Small intestine (tissue), 7 donors: ENCODE measurements around the gene HTT. TPM values are rescaled to one million over a fixed set of nuclear protein-coding genes. Genes with fewer than 3 reads are reported as not detected.
A peak's percentile ranks its signal among the peaks of the same experiment; 100 is the strongest.

Source experiments
- DNase-seq, 2 donors: peaks; one replicate each; pipeline versions ENCODE4 v3.0.0 to v3.0.0-alpha.2; 2013
- FAIRE-seq: peaks from 2 replicates; lab custom pipeline; 2012; peaks lifted over from hg19 to GRCh38; lab: Jason Lieb, UNC
- H3K27ac ChIP-seq, 3 donors: one replicate each; pipeline ENCODE4 v1.5.1; 2013; ENCODE audit warnings: low read length in 2 of 3, mild to moderate bottlenecking in 2 of 3, control low read depth in 1 of 3, inconsistent platforms in 1 of 3, low read depth in 1 of 3, moderate library complexity in 1 of 3
- H3K27me3 ChIP-seq, 3 donors: one replicate each; pipeline ENCODE4 v1.6.1; 2013; ENCODE audit warnings: low read length in 3 of 3, inconsistent platforms in 1 of 3; ENCODE audit not compliant: control insufficient read depth in 3 of 3, insufficient read depth in 3 of 3
- H3K36me3 ChIP-seq, 3 donors: one replicate each; pipeline ENCODE4 v1.6.1; 2013; ENCODE audit warnings: low read length in 3 of 3, inconsistent platforms in 1 of 3, low read depth in 1 of 3, mild to moderate bottlenecking in 1 of 3, moderate library complexity in 1 of 3; ENCODE audit not compliant: control insufficient read depth in 3 of 3, insufficient read depth in 2 of 3
- H3K4me1 ChIP-seq, 3 donors: one replicate each; pipeline ENCODE4 v1.6.1; 2013; ENCODE audit warnings: low read length in 2 of 3, inconsistent platforms in 1 of 3, low read depth in 1 of 3, mild to moderate bottlenecking in 1 of 3, moderate library complexity in 1 of 3; ENCODE audit not compliant: control insufficient read depth in 3 of 3, insufficient read depth in 2 of 3
- H3K4me3 ChIP-seq, 3 donors: one replicate each; pipeline ENCODE4 v1.5.1; 2013; ENCODE audit warnings: low read length in 3 of 3, control low read depth in 1 of 3, inconsistent platforms in 1 of 3, low read depth in 1 of 3, mild to moderate bottlenecking in 1 of 3, moderate library complexity in 1 of 3
- H3K9me3 ChIP-seq, 2 donors: one replicate each; pipeline ENCODE4 v1.6.1; 2013; ENCODE audit warnings: low read depth in 1 of 2, low read length in 1 of 2; ENCODE audit not compliant: control insufficient read depth in 2 of 2, insufficient read depth in 1 of 2
- WGBS, 3 donors: extraction: QIAGEN DNeasy Blood & Tissue Kit; methylation state at CpG; one replicate each; pipeline ENCODE4 v1.1.7; 2013; 5-methylcytosine and 5-hydroxymethylcytosine counted together
- polyA plus RNA-seq, 4 donors: library from polyadenylated mRNA; stranded (reverse) in 3 of 4; unstranded in 1 of 4; fragments of 200-250 nt in 3 of 4; fragments of 120-200 nt in 1 of 4; gene quantifications; one replicate each; pipeline versions ENCODE4 v1.2.1 to v1.2.3, GENCODE V29; 2013
- donor health status: healthy with polysubstance abuse.
- donor health status: control.
- donor health status: control.
- donor health status: Bipolar disorder and iron deficiency.
- donor health status: healthy.

HTT gene
- polyA plus RNA-seq, 4 donors, result 10.3 to 28.8 (median 14.8) TPM

DNA sequence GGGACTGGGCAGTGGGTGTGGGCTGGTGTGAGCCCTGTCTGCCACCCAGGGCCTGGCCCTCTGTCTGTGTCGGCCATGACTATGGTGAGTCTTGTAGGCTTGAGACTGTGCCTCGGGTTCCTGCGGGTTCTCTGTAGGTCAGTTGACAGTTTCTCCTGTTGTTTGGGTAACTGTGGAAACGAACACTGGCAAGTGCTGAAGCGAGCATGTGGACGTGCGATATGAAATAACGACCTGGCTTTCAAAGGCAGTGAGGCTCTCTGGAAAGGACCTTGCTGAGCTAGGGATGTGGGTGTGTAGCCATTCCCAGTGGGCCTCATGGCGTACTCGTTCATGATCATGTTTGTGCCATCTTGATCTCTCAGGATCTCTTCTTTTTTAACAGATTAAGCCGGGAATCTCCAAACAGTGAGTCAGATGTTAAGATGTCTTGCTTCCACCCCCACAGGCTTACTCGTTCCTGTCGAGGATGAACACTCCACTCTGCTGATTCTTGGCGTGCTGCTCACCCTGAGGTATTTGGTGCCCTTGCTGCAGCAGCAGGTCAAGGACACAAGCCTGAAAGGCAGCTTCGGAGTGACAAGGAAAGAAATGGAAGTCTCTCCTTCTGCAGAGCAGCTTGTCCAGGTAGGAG lies 41.3 kb downstream of the HTT start:
- 88 to 96% (median 94%) methylated on average over 15 of the region's 15 CpGs for WGBS, 3 donors
- no peaks in the 10 kb centered on the region for H3K9me3 ChIP-seq
- FAIRE-seq, result no peak
- no peaks in the 10 kb centered on the region for H3K4me1 ChIP-seq
- peaks cover 7 to 54% (median 28%) of the 10 kb centered on the region in 3 donors for H3K36me3 ChIP-seq
- no peaks in the 10 kb centered on the region for H3K27me3 ChIP-seq
- peak overlapping the region in 1 of 3 donors; percentile 8 for H3K27ac ChIP-seq
- no peak overlapping the region for H3K4me3 ChIP-seq
- no peak for DNase-seq

- no peak overlapping the region for H3K27ac ChIP-seq
- FAIRE-seq (no peak), DNase-seq (no peak)
- peaks cover 4 to 54% (median 33%) of the 10 kb centered on the region in 3 donors for H3K36me3 ChIP-seq
- H3K4me3 ChIP-seq, result no peak overlapping the region
- no peaks in the 10 kb centered on the region for H3K4me1 ChIP-seq
- WGBS, 3 donors, result 67 to 96% (median 87%) methylated on average over 2 of the region's 2 CpGs
- H3K9me3 ChIP-seq, result no peaks in the 10 kb centered on the region
- no peaks in the 10 kb centered on the region for H3K27me3 ChIP-seq
Observed at GRCh38 chr4:3116955-3117354, 42.5 kb downstream of the HTT start.

DNA sequence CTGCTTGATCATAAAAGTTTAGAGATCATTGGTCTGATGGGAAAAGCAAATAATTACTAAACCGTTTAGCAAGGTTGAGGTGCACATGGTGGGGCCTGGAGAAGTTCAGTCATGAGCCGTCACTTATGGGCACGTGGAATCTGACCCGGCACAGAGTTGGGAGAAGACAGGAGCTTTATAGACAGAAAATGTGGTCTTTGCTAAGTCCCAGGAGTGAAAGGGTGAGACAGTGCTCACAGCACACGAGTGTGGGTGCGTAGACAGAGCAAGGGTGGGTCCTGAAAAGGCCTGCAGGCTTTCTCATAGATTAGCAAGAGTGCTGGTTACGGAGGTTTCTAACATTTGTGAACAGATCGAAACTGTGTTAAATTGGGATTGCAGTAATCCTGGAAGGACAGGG lies 43.8 kb downstream of the HTT start:
- Histone ChIP-seq H3K9me3 (no peaks in the 10 kb centered on the region), H3K27me3 (no peaks in the 10 kb centered on the region), H3K27ac (no peak overlapping the region), H3K4me3 (no peak overlapping the region), H3K4me1 (no peaks in the 10 kb centered on the region), H3K36me3 (peaks cover 2 to 50% (median 32%) of the 10 kb centered on the region in 3 donors)
- FAIRE-seq (no peak), DNase-seq (no peak)
- WGBS, 3 donors, result 91 to 93% (median 92%) methylated on average over 8 of the region's 8 CpGs

DNA sequence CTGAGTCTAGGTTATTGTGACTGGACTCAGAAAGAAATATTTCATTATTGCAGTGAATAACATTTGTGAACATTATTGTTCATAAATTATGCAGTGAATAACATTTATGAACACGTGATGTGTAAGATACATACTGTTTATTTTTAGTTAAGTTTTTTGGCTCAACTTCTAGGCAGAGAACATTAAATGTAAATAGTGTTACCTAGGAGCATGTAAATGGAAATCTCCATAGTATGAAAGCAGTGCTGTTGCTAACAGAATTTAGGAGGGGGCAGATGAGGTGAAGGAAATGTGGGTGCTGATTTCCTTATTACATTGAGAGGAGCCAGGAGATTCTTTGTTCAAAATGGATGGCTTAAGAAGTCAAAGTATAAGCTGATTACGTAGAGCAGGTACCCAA lies 45.0 kb downstream of the HTT start:
- DNase-seq (no peak), FAIRE-seq (no peak)
- Histone ChIP-seq H3K36me3 (peaks cover 2 to 45% (median 32%) of the 10 kb centered on the region in 3 donors), H3K9me3 (no peaks in the 10 kb centered on the region), H3K4me1 (no peaks in the 10 kb centered on the region), H3K27ac (no peak overlapping the region), H3K4me3 (no peak overlapping the region), H3K27me3 (no peaks in the 10 kb centered on the region)
- WGBS, 3 donors, result 87 to 92% (median 89%) methylated on average over 2 of the region's 2 CpGs

DNA sequence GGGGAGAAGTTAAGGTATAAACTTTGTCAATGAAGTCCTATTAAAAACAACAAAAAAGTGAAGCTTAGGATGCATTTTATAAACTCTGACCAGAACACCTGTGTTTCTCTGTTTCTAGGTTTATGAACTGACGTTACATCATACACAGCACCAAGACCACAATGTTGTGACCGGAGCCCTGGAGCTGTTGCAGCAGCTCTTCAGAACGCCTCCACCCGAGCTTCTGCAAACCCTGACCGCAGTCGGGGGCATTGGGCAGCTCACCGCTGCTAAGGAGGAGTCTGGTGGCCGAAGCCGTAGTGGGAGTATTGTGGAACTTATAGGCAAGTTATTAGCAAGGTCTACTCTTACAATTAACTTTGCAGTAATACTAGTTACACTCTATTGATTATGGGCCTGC lies 46.6 kb downstream of the HTT start:
- Histone ChIP-seq H3K27ac (no peak overlapping the region), H3K9me3 (no peaks in the 10 kb centered on the region), H3K4me3 (no peak overlapping the region), H3K27me3 (no peaks in the 10 kb centered on the region), H3K36me3 (peaks cover 0 to 42% (median 23%) of the 10 kb centered on the region in 3 donors), H3K4me1 (no peaks in the 10 kb centered on the region)
- no peak for FAIRE-seq
- 91 to 98% (median 94%) methylated on average over 9 of the region's 9 CpGs for WGBS, 3 donors
- no peak for DNase-seq

- 94 to 98% (median 98%) methylated on average over 2 of the region's 2 CpGs for WGBS, 3 donors
- Histone ChIP-seq H3K36me3 (peaks cover 0 to 41% (median 23%) of the 10 kb centered on the region in 3 donors), H3K4me3 (no peak overlapping the region), H3K27ac (peak overlapping the region in 1 of 3 donors; percentile 84), H3K9me3 (no peaks in the 10 kb centered on the region), H3K27me3 (no peaks in the 10 kb centered on the region), H3K4me1 (no peaks in the 10 kb centered on the region)
- FAIRE-seq, result no peak
- DNase-seq, result no peak
Observed at GRCh38 chr4:3121596-3121995, 47.1 kb downstream of the HTT start.

DNA sequence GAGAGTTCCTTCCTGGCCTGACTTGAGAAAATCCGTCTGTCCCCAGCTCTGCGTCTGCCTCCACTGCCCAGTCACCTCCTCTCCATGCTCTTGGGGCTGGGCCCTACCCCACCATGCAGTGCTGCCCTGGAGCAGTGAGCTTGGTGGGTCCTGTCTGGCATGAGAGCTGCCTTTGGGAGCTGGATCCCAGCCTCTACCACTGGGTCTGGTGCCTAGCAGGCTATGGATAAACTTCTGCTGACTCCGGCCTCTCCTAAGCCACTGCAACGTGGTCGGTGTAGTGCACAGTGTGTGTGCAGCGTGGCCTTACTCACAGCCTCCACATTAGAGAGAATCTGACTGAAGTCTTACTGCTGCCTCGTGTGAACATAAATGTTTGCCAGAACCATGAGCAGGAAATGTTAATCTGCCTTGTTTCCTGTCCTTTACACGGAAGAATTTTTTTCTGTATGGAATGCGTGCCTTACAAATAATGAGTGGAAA lies 47.6 kb downstream of the HTT start:
- H3K4me1 ChIP-seq, result no peaks in the 10 kb centered on the region
- WGBS, 3 donors, result 54 to 83% (median 81%) methylated on average over 9 of the region's 9 CpGs
- H3K9me3 ChIP-seq, result no peaks in the 10 kb centered on the region
- H3K4me3 ChIP-seq, result no peak overlapping the region
- FAIRE-seq (no peak), DNase-seq (no peak)
- peaks cover 2 to 46% (median 21%) of the 10 kb centered on the region in 3 donors for H3K36me3 ChIP-seq
- no peaks in the 10 kb centered on the region for H3K27me3 ChIP-seq
- peak overlapping the region in 1 of 3 donors; percentile 84 for H3K27ac ChIP-seq

GRCh38 chr4:3123181-3123671 lies 48.7 kb downstream of the HTT start:
- no peaks in the 10 kb centered on the region for H3K9me3 ChIP-seq
- H3K4me1 ChIP-seq, result no peaks in the 10 kb centered on the region
- DNase-seq, result peak in 1 of 2 donors; percentile 22
- 48 to 72% (median 67%) methylated on average over 3 of the region's 3 CpGs for WGBS, 3 donors
- no peak overlapping the region for H3K4me3 ChIP-seq
- H3K36me3 ChIP-seq, result peaks cover 7 to 52% (median 26%) of the 10 kb centered on the region in 3 donors
- peak overlapping the region in 1 of 3 donors; percentile 55 for H3K27ac ChIP-seq
- H3K27me3 ChIP-seq, result no peaks in the 10 kb centered on the region
- no peak for FAIRE-seq
